GM19023 (cell line): ENCODE data around the gene HYDIN.

ENCODE experiments used
- ATAC-seq: cut with Tn5 transposase; IDR thresholded peaks from one replicate; pipeline ENCODE4 v1.9.1; 2021; ENCODE audit warnings: mild to moderate bottlenecking, moderate library complexity; ENCODE audit not compliant: unreplicated experiment

The HYDIN gene

GRCh38 chr16:70769131-70769530 lies 461.4 kb downstream of the HYDIN start:
- ATAC-seq = no peak

GRCh38 chr16:70768203-70768580 lies 462.3 kb downstream of the HYDIN start:
- ATAC-seq = no peak

- ATAC-seq = no peak
These were observed 462.9 kb downstream of the HYDIN start for GRCh38 chr16:70767377-70768202.

- no peak for ATAC-seq
These were observed 463.9 kb downstream of the HYDIN start for GRCh38 chr16:70766658-70767057.

- ATAC-seq = no peak
These were observed 464.3 kb downstream of the HYDIN start for GRCh38 chr16:70766176-70766575.

GRCh38 chr16:70765491-70765890 lies 465.0 kb downstream of the HYDIN start:
- ATAC-seq = no peak

GRCh38 chr16:70764632-70765031 lies 465.9 kb downstream of the HYDIN start:
- no peak for ATAC-seq

GRCh38 chr16:70760221-70760620 lies 470.3 kb downstream of the HYDIN start:
- no peak for ATAC-seq

GRCh38 chr16:70759666-70760065 lies 470.9 kb downstream of the HYDIN start:
- no peak for ATAC-seq

GRCh38 chr16:70758786-70759185 lies 471.7 kb downstream of the HYDIN start:
- ATAC-seq = no peak
